Activated CD8-positive, alpha-beta memory T cell treated with anti-CD3 and anti-CD28 coated beads for 24 hours (primary cell): ENCODE measurements around the gene PIK3C3.
"Not testable (repeated sequence)": the region's sequence is repeated elsewhere in the genome, so short reads cannot be mapped to it uniquely, and the experiment has no call there.

Source experiments
- DNase-seq: peaks from one replicate; pipeline ENCODE4 v3.0.0-alpha.2; 2020

The PIK3C3 gene

DNA sequence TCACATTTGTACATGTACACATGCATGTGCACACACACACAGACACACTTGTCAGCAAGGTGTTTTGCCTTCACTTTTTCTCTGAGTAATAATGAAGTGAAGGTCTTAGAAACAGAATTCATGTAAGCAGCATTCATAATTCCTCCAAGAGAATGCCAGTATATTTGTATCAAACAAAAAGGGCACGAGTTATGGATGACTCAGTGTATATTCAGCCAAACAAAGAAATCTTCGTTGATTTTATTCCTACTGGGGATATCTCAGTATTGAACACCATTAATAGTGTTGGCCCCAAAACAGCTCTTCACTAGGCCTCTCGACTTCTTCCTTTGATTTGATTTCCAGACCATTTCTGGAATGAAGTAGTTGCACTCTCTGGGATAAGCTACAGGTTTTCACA is 125.3 kb downstream of the PIK3C3 start:
- no peak for DNase-seq

DNA sequence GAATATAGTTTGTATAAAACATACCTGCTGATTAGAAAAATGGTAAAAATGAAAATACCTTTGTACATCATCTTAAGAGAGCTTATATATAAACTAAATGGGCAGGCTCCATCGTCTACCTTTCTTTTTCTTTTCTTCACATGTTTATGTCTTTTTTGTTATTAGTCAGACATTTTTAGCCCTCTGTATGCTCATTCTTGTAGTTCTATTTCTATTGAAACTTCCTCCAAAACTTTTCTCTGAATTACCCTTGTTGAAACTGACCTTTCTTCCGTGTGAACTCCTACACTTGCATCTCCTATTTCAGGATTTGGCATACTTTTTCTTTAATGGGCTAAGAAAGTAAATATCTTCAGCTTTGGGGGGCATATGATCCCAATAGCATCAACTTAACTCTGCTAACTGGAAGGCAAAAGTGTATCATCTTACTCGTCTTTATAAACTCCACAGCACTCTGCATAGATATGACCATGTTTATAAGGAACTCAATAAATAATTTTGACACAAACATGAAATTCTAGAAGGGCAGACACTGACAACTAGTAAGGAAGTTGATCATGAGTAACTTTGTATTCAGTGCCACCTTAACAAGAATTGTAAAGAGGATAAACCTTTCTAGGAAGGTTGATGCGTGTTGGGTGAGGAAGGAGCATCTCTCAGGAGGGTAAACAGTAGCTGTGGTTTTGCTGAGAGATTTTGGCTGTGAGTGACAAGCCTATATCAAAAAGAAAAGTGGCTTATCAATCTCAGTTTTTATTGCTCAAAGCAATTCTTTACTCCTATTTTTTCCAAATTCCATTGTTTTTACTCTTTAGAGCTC is 127.6 kb downstream of the PIK3C3 start:
- DNase-seq: no peak

- no peak for DNase-seq
Measured at GRCh38 chr18:42086288-42086687, 131.3 kb downstream of the PIK3C3 start.

GRCh38 chr18:42087235-42087634 is 132.2 kb downstream of the PIK3C3 start:
- DNase-seq: no peak

DNA sequence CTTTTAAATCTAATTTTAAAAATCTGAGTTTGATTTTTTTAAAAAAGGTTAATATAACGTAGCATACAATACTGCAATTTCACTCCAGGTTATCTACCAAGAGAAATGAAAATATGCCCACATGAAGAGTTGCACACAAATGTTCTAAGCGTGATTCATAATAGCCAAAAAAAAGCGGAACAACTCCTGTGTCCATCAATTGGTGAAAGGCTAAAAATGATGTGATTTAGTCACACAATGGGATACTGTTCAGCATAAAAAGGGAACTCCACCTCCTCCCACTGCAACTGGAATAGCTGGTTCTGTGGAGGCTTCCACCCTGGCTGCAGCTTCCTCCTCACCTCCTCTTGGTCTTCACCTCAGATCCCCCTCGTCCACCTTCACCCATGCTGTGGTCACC is 132.8 kb downstream of the PIK3C3 start:
- no peak for DNase-seq

DNA sequence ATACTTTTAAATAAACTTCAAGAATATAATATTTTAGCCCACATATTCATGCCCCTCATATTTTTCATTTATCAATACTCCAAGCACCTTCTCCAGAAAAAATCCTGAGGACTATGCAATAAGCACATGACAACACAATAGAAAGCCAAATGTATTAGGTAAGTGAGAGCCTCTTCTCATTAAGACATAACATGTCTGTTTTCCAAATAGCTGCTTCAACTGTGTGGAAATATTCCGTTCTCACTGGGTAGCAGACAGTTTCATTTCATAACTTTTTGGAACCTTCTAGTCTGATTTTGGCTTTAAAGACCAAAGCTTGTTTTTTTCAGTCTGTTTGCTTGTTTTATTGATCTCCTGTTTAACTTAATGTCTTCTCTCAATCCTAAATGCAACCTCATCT is 137.8 kb downstream of the PIK3C3 start:
- no peak for DNase-seq

GRCh38 chr18:42094875-42095274 is 139.8 kb downstream of the PIK3C3 start:
- DNase-seq: no peak

GRCh38 chr18:42095732-42096377 is 140.8 kb downstream of the PIK3C3 start:
- DNase-seq: no peak

DNA sequence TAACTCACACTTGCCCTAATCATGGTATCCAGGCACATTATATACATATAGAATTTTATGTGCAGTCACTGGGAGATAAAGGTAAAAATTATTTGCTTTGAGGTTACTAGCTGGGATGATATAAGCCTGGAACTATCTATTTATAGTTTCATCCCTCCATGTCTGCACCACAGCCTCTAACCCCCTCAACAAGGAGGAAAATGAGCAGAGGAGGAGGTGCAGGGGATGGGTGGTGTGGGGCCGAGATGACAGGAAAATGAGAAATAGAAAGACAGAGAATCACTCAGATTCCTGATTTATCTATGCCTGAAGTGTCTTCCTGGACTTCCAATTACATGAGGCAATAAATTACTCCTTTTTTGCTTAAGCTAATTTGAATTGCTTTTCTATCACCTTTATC is 145.2 kb downstream of the PIK3C3 start:
- DNase-seq: no peak

DNA sequence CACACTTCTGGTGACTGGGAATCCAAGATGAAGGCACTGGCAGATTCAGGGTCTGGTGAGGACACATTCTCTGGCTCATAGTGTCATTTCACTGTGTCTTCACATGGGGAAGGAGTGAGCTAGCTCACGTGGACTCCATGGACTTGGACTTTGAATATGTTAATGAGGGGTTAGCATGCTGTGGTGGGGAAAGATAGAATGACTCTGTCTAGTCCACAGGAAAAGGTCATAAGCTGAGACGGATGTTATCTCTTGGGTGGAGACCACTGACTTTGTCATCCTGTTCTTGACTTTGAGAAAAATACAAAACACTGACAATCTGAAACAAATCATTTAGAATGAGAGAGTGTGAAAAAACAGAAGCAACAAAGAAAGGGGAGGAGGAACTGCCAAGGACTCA is 145.9 kb downstream of the PIK3C3 start:
- no peak for DNase-seq

DNA sequence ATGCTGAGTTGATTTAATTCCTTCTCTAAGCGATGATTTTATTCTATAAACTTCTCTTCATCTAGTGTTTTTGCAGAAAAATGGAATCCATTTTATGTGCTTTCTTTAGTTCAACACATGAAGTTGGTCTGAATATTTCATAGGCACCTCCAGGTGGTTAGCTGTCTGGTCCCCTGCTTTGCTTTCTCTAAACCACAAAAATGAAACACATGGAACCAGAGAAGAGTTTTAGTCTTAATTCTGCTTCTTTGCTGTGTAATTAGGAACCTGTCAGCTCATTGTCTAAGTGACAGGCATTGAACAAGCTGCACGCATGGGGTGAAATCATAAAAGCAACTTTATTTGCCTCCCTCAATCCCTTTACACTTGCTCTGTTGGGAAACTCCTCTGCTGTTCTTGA is 150.4 kb downstream of the PIK3C3 start:
- no peak for DNase-seq

- no peak for DNase-seq
Measured at GRCh38 chr18:42106784-42107183, 151.8 kb downstream of the PIK3C3 start.

DNA sequence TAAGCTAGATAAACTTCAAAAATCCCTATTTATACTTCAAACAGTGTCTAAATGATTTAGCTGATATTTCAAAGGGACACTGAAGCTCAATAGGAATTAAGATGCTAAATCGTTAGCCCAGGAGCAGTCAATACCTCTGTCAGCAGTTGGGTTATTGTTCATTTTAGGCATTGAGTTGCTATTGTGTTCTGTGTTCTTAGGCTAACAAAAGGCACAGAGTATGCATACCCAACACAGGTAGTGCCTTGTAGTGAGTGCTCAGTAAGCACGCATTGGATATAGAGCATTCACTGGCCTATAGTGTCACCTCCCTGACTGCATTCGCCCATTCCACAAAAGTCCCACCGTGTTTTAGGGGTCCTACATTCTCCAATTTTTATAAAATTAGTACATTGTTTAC is 152.3 kb downstream of the PIK3C3 start:
- DNase-seq: no peak

- DNase-seq: no peak
Measured at GRCh38 chr18:42107691-42108450, 152.8 kb downstream of the PIK3C3 start.

DNA sequence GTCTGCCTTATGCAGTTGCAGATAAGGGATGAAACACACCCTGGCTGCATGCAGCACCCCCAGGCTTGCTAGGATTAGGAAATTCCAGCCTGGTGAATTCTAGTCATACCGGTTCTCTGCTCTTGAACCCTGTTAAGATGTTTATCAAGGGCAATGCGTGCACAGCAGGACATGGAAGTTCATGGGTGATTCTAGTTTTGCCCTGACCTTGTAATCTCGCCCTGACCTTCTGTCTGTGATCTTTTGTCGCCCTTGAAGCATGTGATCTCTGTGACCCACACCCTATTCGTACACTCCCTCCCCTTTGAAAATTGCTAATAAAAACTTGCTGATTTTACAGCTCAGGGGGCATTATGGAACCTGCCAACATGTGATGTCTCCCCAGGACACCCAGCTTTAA is 157.1 kb downstream of the PIK3C3 start:
- DNase-seq: not testable (repeated sequence)

- no peak for DNase-seq
Measured at GRCh38 chr18:42112657-42113420, 157.8 kb downstream of the PIK3C3 start.

DNA sequence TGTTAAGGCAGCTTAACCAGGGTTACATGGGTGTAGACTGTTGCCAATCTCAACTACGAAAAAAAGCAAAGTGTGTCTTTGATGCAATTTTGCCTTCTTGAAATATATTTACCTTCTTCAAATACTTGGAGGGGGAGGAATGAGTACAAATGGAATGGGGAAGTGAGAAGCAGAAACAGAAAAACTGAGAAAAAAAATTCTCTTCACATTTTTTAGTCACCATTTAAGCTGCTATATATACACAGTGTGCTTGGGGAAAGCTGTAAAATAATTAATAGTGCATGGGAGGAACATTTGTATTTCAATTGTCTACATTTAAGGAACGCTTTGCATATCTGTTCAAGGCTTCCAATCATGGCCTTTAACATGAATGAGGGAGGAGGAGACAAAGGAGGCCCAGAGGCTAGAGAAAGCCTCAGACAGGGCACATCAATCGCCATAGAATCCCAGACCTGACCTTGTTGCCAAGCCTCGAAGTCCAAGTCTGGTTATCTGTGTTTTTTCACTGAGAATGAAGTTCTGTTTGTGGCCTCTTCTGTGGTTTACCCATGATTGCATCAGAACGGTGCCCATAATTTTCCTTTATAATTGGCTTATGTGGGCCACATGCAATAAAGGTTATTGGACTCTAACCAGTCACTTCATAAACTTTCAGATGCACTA is 158.6 kb downstream of the PIK3C3 start:
- no peak for DNase-seq

DNA sequence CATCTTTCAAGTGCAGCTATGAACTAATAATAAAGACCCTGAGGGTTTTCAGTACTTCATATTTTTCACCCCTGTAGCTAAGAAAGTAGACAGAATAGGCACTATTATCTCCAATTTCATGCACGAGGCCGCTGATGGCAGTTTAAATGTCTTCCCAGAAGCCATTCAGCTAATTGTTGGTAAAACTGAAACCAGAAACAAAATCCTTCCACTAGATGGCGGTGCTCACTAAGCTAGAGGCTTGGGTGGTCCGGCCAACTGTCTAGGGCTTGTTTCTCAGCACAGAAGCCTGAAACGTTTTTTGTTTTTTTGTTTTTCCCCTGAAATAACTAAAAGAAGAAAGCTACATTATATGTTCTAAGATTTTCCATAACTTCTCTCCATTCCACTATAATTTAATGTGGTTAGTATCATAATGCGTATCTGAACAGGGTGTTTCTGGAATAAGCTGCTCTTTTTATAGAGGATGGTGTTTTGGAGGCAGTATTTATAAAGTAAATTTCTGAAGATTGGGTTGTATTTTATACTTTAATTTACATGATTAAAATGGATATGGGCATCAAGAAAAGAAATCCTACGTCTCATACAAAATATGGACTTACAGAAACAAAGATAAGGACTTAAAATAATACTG is 159.4 kb downstream of the PIK3C3 start:
- peak; percentile 76 for DNase-seq

DNA sequence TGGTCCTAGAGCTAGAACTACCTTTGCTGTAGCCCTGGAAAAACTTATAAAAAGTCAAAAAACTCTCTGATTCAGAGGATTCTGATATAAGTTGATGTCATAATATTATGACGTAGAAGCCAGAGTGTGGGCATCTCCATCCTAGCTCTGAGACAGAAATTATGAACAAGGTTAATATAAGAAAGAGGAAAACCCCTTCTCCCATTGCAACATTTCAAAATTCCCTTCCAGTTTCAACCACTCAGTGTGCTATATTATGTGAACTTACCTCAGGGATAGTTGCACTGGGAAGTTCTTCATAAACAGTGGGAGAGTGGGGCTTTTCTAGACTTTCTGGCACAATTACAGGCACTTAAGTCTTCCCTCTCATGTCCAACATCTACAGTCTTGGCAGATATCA is 171.6 kb downstream of the PIK3C3 start:
- no peak for DNase-seq

- no peak for DNase-seq
Measured at GRCh38 chr18:42131066-42131929, 176.3 kb downstream of the PIK3C3 start.

DNA sequence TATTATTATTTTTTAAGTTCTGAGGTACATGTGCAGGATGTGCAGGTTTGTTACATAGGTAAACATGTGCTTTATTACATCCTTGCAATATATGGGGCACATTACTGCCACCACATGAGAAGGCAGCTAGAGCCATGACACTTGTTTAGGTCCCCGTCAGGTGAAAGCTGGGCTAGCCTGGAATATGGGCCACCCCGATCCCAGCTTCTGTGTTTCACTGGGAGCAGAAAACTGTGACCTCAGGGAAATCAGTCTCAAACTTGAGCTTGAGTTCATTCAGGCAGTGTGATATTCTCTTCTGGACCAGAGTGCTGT is 176.9 kb downstream of the PIK3C3 start:
- DNase-seq: no peak
